ENCODE measurements around the gene IL21R.

- TF ChIP-seq CTCF (IDR thresholded peaks at IDR 0.05; ENCODE audit: low read length) (no peak), EZH2 (optimal IDR thresholded peaks at IDR 0.05; ENCODE audit: low read depth, low read length) (no peak), EZH2phosphoT487 (IDR thresholded peaks at IDR 0.05; ENCODE audit: low read length) (no peak)
Observed at GRCh38 chr16:27373312-27373711, 28.7 kb upstream of the IL21R start.

All from MM.1S (cell line).